KG1 (cell line): ENCODE measurements around the gene SORL1.

ENCODE experiments used
- DNase-seq: peaks from one replicate; lab custom pipeline; 2025; lab: John Stamatoyannopoulos, UW

The SORL1 gene

GRCh38 chr11:121590772-121591404, 138.8 kb downstream of the SORL1 start:
- DNase-seq = no peak

- peak; percentile 81 for DNase-seq
Observed at GRCh38 chr11:121591405-121592033, 139.4 kb downstream of the SORL1 start.

DNA sequence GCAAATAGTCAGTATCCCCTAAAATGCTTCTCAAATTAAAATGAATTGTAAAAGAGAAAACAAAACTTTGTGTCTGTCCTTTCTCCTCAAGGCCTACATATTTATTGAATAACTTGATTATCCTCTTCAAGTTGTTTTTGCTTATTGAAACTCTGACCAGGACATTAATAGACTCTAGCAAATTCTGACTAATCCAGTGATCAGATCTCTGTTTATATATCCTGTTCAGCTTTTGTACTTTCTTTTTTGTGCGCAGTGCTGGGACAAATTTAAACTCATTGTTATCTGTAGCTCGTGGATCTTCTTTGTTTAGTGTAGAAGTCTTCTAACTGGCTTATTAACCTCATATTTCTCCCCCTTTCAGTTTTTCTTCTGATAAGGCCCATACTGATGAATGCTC, 140.6 kb downstream of the SORL1 start:
- no peak for DNase-seq

DNA sequence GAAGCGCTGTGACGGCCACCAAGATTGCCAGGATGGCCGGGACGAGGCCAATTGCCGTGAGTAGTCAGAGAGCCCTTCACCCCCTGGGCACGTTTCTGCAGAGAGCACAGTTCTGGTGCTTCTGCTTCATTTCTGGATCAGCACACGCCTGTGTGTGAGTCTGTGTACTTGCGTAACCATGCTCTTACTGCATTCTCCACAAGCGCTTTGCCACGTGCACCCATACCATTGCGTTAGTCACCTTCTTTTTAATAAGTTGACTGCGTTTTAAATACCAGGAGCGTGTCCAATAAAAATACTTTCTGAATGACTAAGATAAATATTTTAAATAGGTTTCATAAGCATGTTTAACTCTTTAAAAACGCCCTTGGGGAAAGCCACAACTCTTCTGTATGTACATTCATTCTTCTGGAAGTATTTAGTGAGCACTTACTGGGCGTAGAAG, 143.6 kb downstream of the SORL1 start:
- DNase-seq = no peak

DNA sequence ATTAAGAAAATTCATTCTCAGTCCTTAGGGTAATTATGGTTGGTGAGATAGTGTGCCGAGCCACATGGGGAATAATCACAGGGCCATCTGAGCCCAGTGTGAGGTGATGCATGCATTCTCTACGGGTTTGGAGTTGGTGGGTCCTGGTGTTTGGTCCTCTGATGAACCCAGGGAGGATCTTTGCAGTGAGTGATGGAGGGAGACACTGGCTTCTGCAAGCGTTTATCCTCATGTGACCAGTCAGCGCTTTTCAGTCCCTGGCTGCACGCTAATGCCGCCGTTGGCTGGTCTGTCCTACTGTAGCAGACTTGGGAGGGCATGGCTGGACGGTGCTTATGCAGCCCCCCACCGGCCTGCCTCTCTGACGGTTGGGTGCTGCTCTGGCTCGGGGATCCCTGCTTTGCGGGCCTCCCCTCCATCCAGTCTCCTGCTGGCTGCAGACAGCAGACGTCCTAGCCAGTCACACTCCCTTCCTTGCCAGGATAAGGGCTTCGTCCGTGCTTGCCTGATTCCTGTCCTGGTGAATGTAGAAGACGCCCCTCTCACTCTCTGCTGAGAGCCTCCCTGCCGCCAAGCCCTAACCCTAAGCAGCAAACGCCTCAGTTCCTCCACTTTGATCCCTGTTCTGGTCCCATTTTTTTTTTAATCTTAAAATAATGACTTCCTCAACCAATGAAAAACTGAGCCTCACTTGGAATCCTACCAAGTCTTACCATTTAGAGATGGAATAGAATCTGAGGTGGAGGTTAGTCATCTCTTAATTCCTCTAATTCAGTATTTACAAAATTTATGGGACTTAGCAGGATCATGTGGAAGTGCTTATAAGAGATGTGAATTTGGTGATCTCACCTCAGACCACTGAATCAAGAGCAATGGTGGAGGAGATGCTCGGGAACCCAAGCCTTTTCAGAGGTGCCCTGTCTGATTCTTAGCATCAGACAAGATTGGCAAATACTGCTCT, 144.4 kb downstream of the SORL1 start:
- no peak for DNase-seq

DNA sequence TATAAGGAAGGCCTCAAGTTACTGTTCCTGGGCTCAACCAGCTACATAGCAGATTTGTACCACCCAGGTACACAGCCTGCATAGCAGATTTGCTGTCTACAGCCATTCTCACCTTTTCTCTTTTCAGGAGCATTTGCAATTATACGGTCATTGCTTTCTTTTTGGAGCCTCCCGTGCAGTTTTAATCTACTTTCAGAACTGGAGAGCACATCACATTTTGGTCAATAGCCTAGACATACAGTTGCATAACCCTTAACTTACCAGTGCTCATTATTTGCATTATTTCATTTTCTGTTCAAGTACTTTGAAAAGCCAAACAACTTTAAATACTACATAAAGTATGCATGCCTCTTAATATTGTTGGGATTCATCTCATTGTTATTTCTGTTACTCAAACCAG, 151.2 kb downstream of the SORL1 start:
- no peak for DNase-seq

GRCh38 chr11:121604152-121604551, 152.0 kb downstream of the SORL1 start:
- no peak for DNase-seq

DNA sequence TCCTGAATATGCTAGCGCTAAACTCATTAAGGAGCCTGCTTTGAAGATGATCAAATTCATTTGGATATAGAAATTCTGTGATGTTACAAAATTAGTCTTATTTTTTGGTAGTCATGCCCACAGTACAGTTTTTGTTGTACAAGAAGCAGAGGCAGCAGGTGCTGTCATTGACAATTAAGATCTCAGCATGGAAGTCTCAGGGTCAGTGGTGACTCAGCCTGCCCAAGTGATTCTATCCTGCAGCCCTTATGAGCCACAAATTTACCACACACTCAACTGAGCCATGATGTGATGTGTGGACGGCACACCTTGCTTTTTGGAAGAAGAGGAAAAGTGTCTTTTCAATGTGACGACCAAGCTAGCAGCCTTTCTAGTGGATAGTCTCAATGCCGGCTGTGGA, 154.2 kb downstream of the SORL1 start:
- DNase-seq = no peak

GRCh38 chr11:121607341-121607740, 155.2 kb downstream of the SORL1 start:
- DNase-seq = no peak

DNA sequence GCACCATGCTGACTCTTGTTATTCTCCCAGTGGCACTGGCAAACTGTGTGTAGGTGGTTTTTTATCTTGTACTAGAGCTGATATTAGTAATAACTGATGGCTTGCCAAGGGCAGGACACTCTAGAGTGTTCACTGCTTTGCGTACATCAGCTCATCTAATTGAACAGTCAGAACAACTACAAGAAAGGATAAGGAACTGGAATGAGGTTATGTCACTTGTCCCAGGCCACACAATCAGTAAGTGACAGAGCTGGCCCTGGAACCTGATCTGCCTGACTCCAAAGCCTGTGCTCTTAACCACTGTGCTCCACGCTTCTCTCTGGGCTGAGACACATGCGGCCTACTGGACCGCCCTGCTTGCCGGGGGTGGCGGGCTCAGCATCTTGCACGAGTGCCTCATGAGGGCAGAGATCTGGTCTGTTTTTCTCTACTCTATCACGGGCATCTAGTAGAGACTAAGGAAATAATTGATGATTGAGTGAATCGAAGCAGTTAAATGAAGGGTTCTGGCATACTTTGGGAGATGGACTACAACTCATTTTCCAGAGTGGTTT, 156.5 kb downstream of the SORL1 start:
- no peak for DNase-seq

DNA sequence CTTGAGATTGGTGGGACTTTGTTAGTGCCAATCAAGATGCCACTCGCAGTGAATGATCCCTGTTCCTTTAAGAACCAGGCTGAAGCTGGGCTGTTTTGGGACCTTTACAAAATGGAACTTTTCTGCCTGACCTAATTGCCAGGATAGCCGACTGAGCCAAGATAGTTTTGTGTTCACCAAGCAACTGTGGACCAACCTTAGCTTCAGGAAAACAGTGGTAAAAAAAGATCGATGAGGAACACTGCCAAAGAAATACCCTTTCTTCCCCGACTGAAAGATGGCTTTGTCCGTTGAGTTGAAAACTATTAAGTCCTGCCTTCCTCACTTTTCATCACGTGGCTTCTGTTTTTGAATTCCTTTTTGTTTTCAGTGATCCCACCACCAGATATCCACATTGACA, 158.6 kb downstream of the SORL1 start:
- no peak for DNase-seq

GRCh38 chr11:121611242-121611641, 159.1 kb downstream of the SORL1 start:
- DNase-seq = no peak

- DNase-seq = no peak
Observed at GRCh38 chr11:121613724-121614123, 161.6 kb downstream of the SORL1 start.

- DNase-seq = no peak
Observed at GRCh38 chr11:121614636-121615240, 162.6 kb downstream of the SORL1 start.

DNA sequence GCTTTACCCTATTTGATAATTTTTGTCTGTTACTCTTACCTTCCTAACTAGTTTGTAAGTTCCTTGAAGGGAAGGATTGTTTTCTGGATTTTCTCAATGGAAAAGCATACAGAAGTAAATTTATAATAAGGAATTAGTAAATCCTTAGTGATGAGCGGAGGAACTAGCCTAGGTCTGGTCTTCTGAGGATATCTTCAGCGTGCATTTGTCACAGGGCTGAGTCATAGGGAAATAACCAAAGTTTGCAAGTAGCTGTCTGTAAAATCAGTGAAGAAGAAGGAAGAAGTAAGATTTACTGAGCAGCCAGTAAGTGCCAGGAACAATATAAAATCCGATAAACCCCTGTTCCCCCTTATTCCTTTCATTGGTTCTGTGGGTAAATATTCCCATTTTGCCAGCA, 163.4 kb downstream of the SORL1 start:
- DNase-seq = no peak

GRCh38 chr11:121618516-121618915, 166.4 kb downstream of the SORL1 start:
- DNase-seq = no peak

DNA sequence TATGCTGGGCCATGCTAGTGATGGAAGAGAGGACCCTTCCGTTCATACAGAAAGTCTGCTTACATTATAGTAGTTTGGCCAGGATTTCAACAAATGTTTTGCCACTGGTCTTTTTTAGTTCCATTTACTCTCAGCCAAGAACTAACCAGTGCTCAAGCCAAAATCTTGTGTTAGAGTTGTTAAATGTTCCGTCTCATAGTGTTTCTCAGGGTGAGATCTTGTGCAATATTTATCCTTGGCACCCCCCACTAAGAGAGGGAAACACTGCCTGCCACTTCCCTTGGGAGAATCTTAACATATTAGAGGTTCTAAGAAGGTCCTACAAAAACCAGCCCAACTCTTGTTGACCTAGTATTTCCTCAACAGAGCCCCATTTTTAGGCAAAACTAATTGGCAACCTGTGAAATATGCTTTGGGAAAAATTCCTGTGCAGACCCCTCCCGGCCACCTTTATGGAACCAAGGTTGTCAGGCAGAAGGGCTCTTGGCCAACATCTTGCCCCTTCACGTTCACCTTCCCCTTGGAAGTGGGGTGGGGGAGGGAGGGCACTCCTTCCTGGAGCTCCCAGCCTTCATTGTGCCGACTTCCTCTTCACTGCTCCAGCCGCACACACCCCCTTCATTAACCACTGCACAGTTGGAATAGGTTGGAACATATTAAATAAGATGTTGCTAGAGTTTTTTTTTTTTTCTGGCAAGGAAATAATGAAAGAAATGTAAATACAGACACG, 173.8 kb downstream of the SORL1 start:
- DNase-seq = no peak

DNA sequence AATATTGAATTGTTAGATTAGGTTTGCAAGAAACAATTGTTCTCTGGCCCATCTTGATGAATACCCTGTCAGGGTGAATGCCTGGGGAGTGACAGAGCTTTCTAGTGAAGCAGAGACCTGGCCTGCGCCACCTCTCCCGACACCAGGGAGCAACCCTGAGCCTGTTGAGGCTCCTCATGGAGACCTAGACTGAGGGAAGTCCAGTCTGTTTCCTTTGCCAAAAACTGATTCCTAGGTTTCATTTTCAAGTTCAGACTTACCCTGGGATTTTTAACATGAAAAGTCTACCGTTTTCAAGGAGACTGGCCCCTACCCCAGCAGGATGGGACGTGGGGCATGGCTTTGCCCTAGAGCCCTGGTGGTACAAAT, 174.4 kb downstream of the SORL1 start:
- no peak for DNase-seq

- DNase-seq = no peak
Observed at GRCh38 chr11:121626980-121627379, 174.9 kb downstream of the SORL1 start.

DNA sequence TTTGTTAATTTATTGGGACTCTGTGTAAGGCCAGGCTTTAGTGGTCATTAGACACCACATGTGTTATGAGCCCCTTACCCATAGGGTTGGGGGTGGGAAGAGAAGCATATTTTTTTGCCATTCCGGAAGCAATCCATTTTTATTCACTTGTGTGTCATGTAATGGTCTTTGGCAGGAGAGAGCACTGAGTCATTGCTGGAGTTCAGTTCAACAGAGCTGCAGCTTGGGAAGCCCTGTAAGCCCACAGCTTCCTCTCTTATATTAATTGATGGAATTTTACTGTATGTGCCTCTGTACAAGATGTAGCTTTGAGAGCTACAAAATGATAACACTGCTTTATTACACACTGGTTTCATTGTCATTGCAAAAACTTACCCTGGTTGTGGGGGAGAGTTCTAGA, 177.9 kb downstream of the SORL1 start:
- DNase-seq = no peak

DNA sequence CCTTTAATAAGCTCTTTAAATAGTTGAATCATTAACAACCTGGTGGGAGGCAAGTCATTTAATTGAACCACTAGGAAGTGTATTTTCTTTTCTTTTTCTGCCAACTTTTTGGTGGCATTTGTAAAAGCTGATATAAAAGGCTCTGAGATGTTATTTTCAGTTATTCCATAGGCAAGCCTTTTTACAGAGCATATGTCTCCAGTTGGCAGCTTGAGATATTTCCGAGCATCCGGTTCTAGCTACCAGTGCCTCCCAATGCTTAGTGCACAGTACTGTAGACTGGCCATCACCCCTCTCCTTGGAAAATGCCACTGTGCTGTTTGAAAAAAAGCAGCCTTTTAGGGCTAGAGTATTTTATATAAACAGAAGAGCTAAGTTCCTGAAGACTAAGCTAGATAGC, 179.3 kb downstream of the SORL1 start:
- no peak for DNase-seq

- DNase-seq = no peak
Observed at GRCh38 chr11:121634273-121634672, 182.2 kb downstream of the SORL1 start.
